ENCODE results near the gene PXMP4.

Gene PXMP4

GRCh38 chr20:33670715-33671499 lies 49.2 kb downstream of the PXMP4 start:
- H3K27me3 Mint-ChIP-seq (ENCODE audit: low read depth, poor library complexity): no peaks in the 10 kb centered on the region
- H3K9me3 Mint-ChIP-seq: no peaks in the 10 kb centered on the region
- H3K36me3 Mint-ChIP-seq (ENCODE audit: low read depth): peaks cover 18% of the 10 kb centered on the region
- peaks cover 45% of the 10 kb centered on the region for H3K4me1 Mint-ChIP-seq
- H3K4me3 Mint-ChIP-seq: peak overlapping the region; percentile 61
- TF ChIP-seq CTCF (IDR thresholded peaks at IDR 0.05): no peak
- H3K27ac Mint-ChIP-seq: peak overlapping the region; percentile 72
- no peak for DNase-seq

GRCh38 chr20:33669873-33670640 lies 50.1 kb downstream of the PXMP4 start:
- peak overlapping the region; percentile 85 for H3K27ac Mint-ChIP-seq
- H3K27me3 Mint-ChIP-seq (ENCODE audit: low read depth, poor library complexity): no peaks in the 10 kb centered on the region
- no peak overlapping the region for H3K4me3 Mint-ChIP-seq
- H3K9me3 Mint-ChIP-seq: no peaks in the 10 kb centered on the region
- H3K4me1 Mint-ChIP-seq: peaks cover 42% of the 10 kb centered on the region
- no peak for TF ChIP-seq CTCF (IDR thresholded peaks at IDR 0.05)
- H3K36me3 Mint-ChIP-seq (ENCODE audit: low read depth): peaks cover 18% of the 10 kb centered on the region
- no peak for DNase-seq

- Mint-ChIP-seq H3K4me1 (peaks cover 45% of the 10 kb centered on the region), H3K9me3 (no peaks in the 10 kb centered on the region), H3K27me3 (ENCODE audit: low read depth, poor library complexity) (no peaks in the 10 kb centered on the region), H3K36me3 (ENCODE audit: low read depth) (peaks cover 18% of the 10 kb centered on the region), H3K27ac (no peak overlapping the region), H3K4me3 (no peak overlapping the region)
- no peak for DNase-seq
- TF ChIP-seq CTCF (IDR thresholded peaks at IDR 0.05): no peak
These were observed 50.9 kb downstream of the PXMP4 start for GRCh38 chr20:33669224-33669623.

- Mint-ChIP-seq H3K36me3 (ENCODE audit: low read depth) (peaks cover 18% of the 10 kb centered on the region), H3K9me3 (no peaks in the 10 kb centered on the region), H3K4me3 (no peak overlapping the region), H3K4me1 (peaks cover 44% of the 10 kb centered on the region), H3K27me3 (ENCODE audit: low read depth, poor library complexity) (no peaks in the 10 kb centered on the region), H3K27ac (peak overlapping the region; percentile 59)
- no peak for DNase-seq
- TF ChIP-seq CTCF (IDR thresholded peaks at IDR 0.05): no peak
These were observed 51.5 kb downstream of the PXMP4 start for GRCh38 chr20:33668466-33669155.

GRCh38 chr20:33667676-33668465 lies 52.2 kb downstream of the PXMP4 start:
- H3K9me3 Mint-ChIP-seq: no peaks in the 10 kb centered on the region
- peaks cover 38% of the 10 kb centered on the region for H3K4me1 Mint-ChIP-seq
- no peak overlapping the region for H3K27ac Mint-ChIP-seq
- peaks cover 18% of the 10 kb centered on the region for H3K36me3 Mint-ChIP-seq (ENCODE audit: low read depth)
- TF ChIP-seq CTCF (IDR thresholded peaks at IDR 0.05): peak; percentile 65
- peak; percentile 76 for DNase-seq
- H3K27me3 Mint-ChIP-seq (ENCODE audit: low read depth, poor library complexity): no peaks in the 10 kb centered on the region
- no peak overlapping the region for H3K4me3 Mint-ChIP-seq
